NOMO-1 (cell line): ENCODE data around the gene NPAS4.
A peak's percentile ranks its signal among the peaks of the same experiment; 100 is the strongest.
"Not testable (repeated sequence)": the region's sequence is repeated elsewhere in the genome, so short reads cannot be mapped to it uniquely, and the experiment has no call there.

Experiments
- DNase-seq, 2 experiments: peaks; one replicate each; lab custom pipeline; 2025; ENCODE audit not compliant: unreplicated experiment in 2 of 2; lab: John Stamatoyannopoulos, UW

Gene NPAS4

DNA sequence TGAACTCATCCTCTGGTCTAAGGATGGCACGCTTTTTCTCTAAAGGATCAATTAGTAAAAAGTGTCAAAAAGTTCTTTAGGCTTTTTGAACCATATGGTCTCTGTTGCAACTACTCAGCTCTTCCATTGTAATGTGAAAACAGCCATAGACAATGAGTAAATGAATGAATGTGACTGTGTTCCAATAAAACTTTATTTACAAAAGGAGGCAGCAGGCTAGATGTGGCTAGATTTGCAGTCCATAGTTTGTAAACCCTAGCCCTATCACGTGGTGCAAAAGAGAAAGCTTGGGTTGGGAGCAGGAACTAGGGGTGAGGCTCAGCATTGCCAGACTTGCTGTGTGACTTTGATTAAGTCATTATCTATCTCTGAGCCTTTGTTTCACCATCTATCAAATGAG, 5.4 kb upstream of the NPAS4 start:
- DNase-seq = no peak

DNA sequence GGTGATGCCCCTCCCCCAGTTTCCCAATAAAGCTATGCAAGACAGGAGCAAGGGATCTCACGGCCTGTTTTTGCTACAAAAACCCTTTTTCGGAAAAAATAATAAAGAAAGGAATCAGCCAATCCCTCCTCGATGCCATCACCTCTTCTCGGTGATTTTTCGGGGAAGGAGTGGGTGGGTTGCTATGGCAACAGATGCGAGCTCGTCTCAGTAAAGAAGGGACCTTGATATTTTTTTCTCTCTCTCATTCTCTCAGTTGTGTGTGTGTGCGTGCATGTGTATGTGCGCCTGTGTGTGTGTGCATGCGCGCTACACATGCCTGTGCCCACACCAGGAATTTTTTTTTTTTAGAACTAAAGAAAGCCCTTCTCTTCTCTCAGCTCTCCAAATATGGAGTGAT, 3.8 kb upstream of the NPAS4 start:
- DNase-seq = no peak

DNA sequence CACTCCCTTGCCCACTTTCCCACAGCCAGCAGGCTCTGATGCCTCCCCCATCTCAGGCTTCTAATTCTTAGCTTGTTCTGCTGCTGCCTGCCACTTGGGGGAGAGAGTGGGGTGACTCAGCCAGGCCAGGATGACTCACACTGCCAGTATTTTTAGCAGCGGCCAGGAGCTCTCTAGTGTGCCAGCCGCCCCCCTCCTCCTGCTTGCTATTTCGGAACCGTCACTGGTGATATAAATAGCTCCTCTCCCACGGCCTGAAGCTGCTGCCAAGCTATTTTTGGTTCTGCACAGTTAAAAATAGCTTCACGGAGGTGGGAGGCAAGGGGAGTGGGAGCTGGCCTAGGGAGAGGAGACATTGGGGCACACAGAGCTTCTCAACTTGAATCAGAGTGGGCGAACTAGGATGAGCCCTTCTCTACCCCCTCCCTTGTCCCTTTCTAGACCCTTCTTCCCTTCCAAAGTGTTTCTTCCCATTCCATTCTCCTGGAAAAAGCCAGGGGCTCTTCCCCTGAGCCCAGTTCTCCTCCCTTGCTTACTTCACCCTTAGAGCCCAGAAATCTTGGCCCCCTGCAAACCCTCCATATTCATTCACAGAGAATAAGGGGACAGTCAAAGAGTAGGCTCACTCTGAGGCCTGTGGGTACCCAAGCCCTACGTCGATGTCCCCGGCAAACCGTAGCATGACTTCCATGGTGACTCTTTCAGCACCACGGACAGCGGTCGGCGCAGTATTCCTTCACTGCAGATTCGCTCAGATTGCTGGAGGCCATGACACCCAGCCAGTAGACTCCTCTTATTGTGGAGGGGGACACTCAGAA, 2.5 kb upstream of the NPAS4 start:
- DNase-seq = peak; percentile 79 to 90

DNA sequence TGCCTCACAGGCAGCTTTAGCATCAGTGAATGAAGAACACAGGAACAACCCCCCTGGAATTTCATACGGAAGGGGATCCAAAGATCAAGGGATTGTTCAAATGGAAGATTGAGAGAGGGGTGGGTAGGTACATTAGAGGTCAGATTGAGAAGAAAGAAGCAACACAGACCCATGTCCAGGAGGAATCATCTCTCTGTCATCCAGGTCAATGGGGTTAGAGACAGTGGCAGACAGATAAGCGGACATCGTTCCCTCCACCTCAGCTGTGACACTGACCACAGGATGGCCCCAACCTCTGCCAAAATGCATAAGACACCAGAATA, 1.9 kb upstream of the NPAS4 start:
- no peak for DNase-seq

GRCh38 chr11:66419825-66420224, 1.0 kb upstream of the NPAS4 start:
- DNase-seq = no peak

DNA sequence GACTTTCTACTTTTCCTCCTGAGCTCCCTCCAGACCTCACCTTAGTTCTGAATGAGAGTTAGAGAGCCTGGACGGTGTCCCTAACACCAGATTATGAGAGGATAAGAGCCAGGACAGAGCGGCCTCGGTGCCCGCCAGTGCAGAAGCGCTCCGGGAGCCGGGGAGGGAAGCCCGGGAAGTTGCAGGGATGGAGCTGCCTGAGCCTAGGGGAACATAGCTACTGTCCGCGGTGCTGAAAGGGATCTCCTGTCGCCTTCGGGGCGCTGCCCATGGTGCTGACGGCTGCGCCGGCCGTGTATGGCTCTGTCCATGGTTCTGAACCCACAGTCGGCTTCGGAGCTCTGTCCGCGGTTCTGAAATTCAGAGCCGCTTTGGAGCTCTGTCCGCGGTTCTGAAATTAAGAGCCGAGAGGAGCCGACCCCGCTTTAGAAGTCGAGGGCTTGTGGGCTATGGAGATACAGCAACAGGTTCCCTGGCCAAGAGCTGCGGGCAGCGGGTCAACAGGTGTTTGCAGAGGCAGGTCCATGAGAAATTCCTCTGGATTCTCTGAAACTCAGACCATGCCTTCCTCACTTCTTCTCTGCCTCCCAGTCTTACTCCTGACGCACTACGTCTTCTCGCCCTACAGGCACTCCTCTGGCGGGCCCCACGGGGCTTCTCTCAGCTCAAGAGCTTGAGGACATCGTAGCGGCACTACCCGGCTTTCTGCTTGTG, 814 bp downstream of the NPAS4 start:
- DNase-seq = peak; percentile 47 to 74

DNA sequence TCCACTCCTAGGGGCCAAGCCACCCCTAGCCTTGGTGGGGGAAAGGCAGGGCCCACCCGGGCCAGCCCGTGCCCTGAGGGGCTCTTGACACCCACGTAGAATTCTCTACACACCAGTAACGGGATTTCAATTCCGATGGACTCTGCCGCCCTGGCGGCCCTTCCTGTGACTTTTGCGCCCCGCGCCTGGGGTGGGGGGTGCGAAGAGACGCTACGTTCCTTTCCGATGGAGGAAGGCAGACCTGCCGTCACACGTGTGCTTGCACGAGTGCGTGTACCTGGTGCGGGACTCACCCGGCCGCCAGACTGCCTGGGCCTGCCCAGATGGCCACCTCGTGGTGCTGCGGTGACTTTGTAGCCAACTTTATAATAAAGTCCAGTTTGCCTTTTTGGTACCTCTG, 5.5 kb downstream of the NPAS4 start:
- no peak for DNase-seq

DNA sequence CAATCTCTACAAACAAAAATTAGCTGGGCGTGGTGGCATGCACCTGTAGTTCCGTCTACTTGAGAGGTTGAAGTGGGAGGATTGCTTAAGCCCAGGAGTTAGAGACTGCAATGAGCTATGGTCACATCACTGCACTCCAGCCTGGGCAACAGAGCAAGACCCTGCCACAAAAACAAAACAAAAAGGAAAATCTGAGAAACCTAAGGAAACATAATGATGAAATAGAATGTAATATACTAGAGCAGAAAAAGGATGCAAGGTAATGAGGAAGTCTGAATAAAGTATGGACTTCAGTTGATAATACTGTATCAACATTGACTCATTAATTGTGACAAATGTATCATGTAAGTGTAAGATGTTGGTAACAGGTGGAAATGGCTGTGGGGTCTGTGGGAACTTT, 8.1 kb downstream of the NPAS4 start:
- DNase-seq = no peak

- peak; percentile 48 to 49 for DNase-seq
Observed at GRCh38 chr11:66429983-66430602, 9.3 kb downstream of the NPAS4 start.

DNA sequence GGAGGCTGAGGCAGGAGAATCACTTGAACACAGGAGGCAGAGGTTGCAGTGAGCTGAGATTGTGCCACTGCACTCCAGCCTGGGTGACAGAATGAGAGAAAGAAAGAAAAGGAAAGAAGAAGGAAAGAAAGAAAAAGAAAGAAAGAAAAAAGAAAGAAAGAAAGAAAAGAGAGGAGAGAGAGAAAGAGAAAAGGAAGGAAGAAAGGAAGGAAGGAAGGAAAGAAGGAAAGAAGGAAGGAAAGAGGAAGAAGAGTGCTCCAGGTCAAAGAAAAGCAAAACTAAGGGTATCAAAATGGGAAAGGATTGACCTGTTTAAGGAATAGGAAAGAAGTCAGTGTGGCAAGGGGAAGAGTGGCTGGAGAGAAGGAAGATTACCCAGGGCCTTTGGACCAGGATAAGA, 10.5 kb downstream of the NPAS4 start:
- DNase-seq = not testable (repeated sequence)

- not testable (repeated sequence) for DNase-seq
Observed at GRCh38 chr11:66431871-66432329, 11.1 kb downstream of the NPAS4 start.

DNA sequence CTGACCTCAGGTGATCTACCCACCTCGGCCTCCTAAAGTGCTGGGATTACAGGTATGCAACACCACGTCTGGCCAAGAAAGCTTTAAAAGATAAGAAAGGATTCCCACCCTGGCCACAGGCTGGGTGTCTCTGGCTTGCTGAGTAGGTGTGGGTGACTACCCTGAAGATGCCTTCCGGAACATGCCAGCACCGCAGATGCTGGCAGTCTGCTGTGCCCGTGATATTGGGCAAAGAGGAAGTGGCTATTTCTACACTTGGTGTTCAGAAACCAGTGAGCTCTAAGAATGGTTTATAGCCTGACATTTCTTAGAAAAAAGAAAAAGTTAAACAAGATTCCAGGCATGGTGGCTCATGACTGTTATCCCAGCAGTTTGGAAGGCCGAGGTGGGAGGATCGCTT, 11.8 kb downstream of the NPAS4 start:
- peak in 1 of 2 experiments; percentile 58 for DNase-seq

DNA sequence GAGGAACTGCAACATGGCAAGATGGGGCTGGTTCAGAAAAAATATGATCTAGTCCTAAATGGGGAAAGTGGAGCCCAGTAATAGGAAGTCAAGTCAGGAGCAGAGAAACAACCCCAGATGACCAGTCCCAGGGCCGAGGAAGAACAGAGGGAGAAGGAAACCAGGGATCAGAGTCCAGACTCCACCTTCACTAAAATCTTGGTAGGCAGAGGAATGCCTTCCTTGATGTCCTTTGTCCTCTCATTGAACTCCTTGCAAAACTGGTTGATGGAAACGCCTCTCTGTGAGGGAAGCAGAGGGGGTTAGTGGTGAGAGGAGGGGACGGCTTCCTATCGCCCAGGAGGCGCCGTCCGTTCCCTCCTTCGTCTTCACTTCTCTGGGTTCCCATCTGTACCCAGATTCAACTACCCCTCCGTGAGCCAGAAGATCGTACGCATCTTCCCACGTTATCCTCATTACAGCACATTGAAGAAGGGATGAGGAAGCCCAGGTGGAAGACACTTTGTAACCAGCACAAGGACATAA, 17.2 kb downstream of the NPAS4 start:
- DNase-seq = peak in 1 of 2 experiments; percentile 17

DNA sequence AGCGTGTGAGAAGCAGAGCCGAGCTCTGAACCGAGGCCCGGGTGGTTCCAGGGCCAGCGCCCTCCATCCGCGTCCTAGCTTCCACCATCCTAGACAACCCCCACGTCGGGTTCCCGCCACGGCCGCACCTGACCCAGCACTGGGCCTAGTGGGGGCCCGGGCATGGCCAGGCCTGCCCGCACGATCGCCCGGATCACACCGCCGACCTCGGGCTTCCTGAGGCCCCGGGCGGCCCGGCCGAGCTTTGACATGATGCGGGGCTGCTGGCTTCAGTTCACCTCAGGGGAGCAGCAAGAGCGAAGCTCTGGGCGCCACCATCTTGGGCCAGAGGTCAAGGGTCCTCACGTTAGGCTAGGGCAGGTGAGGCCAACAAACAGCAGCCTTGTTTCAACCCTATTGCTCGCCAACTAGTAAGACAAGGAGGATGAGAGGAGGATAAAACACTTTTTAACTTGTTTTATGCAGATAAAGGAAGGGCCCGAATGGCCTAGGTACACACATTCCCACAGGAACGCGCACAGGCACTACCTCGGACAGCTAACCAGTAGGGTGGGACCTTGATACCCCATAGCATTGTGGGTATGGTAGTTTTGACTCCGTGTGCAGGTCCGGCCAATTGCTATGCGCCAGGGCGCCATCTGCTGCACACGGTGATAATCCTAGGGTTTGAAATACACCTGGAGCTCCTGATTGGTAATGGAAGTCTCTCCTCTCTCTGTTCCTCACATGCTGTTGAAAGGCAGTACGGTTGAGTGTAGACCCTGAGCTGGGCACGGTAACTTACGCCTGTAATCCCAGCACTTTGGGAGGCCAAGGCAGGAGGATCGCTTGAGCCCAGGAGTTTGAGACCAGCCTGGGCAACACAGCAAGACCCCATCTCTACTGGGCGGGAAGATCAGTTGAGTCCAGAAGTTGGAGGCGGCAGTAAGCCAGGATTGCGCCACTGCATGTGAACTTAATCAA, 17.9 kb downstream of the NPAS4 start, which contains the start of gene MRPL11:
Gene MRPL11, minus strand, starts transcription at position 345 of the 963 bp plus-strand sequence. Its CDS starts 94 bp downstream, at position 251.
- peak; percentile 92 to 94 for DNase-seq

DNA sequence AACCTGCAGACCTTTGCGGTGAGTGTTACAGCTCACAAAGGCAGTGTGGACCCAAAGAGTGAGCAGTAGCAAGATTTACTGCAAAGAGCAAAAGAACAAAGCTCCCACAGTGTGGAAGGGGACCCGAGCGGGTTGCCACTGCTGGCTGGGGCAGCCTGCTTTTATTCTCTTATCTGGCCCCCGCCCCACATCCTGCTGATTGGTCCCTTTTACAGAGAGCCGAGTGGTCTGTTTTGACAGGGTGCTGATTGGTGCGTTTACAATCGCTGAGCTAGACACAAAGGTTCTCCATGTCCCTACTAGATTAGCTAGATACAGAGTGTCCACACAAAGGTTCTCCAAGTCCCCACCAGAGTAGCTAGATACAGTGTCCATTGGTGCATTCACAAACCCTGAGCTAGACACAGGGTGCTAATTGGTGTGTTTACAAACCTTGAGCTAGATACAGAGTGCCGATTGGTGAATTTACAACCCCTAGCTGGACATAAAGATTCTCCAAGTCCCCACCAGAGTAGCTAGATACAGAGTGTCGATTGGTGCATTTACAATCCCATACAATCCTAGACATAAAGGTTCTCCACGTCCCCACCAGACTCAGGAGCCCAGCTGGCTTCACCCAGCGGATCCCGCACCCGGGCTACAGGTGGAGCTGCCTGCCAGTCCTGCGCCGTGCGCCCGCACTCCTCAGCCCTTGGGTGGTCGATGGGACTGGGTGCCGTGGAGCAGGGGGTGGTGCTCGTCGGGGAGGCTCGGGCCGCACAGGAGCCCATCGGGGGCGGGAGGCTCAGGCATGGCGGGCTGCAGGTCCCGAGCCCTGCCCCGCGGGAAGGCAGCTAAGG, 19.5 kb downstream of the NPAS4 start:
- DNase-seq = not testable (repeated sequence)

DNA sequence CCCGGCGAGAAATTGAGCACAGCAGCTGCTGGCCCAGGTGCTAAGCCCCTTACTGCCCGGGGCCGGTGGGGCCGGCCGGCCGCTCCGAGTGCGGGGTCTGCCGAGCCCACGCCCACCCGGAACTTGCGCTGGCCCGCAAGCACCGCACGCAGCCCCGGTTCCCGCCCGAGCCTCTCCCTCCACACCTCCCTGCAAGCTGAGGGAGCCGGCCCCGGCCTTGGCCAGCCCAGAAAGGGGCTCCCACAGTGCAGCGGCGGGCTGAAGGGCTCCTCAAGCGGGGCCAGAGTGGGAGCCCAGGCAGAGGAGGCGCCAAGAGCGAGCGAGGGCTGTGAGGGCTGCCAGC, 20.1 kb downstream of the NPAS4 start:
- DNase-seq = not testable (repeated sequence)

- DNase-seq = peak; percentile 85 to 99
Observed at GRCh38 chr11:66443602-66444001, 22.8 kb downstream of the NPAS4 start.

DNA sequence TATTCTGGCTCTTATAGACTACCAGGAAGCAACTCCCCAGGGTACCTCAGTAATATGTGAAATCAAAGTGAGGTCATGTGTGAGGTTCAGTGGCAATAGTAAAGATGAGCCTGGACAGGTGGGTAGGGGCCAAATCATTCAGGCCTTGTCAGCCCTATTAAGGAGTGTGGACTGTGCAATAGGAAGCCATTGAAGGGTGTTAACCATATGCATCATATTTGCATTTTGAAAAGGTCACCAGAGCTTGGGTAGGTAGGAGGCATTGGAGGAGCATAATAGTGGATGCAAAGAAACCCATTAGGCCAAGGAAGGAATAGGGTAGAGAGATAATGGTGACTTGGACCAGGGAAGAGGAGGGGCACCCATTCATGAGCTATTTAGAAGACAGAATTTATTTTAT, 26.2 kb downstream of the NPAS4 start:
- no peak for DNase-seq

GRCh38 chr11:66448523-66448922, 27.7 kb downstream of the NPAS4 start:
- peak in 1 of 2 experiments; percentile 31 for DNase-seq
